Calu3 (cell line): ENCODE results near the gene BMP10. TPM values are rescaled to one million over a fixed set of nuclear protein-coding genes. Genes with fewer than 3 reads are reported as not detected.

Experiments
- Bru-seq: library from RNA; stranded (reverse); fragments of 400-500 nt; gene quantifications from one replicate; lab custom pipeline; 2021; lab: Mats Ljungman, UMichigan
- BruChase-seq, 2 experiments: library from RNA; stranded (reverse); fragments of 400-500 nt; gene quantifications; one replicate each; lab custom pipeline; 2021; lab: Mats Ljungman, UMichigan
- BruUV-seq: library from RNA; stranded (reverse); fragments of 400-500 nt; replicated peaks from 2 replicates; lab custom pipeline; 2021; lab: Mats Ljungman, UMichigan
- CTCF ChIA-PET: fragments of 300-600 bp; sonication (Branson Sonifier 250); formaldehyde crosslinking; loops from one replicate; lab custom pipeline; 2022; ENCODE audit warnings: antibody characterized with exemption; lab: Charles Lee
- DNase-seq: peaks from one replicate; pipeline ENCODE4 v3.0.0; 2022
- H3K27ac Mint-ChIP-seq: one replicate; pipeline ENCODE4 v1.8.0; 2022; ENCODE audit warnings: mixed read lengths; ENCODE audit not compliant: unreplicated experiment
- H3K27me3 Mint-ChIP-seq: one replicate; pipeline ENCODE4 v1.8.0; 2022; ENCODE audit warnings: mixed read lengths; ENCODE audit not compliant: unreplicated experiment
- H3K36me3 Mint-ChIP-seq: one replicate; pipeline ENCODE4 v1.8.0; 2022; ENCODE audit warnings: mild to moderate bottlenecking, moderate library complexity, mixed read lengths; ENCODE audit not compliant: insufficient read depth, unreplicated experiment
- H3K4me1 Mint-ChIP-seq: one replicate; pipeline ENCODE4 v1.8.0; 2022; ENCODE audit warnings: mild to moderate bottlenecking, low read depth, mixed read lengths; ENCODE audit not compliant: unreplicated experiment
- H3K4me3 Mint-ChIP-seq: one replicate; pipeline ENCODE4 v1.8.0; 2022; ENCODE audit warnings: mild to moderate bottlenecking, low read depth, moderate library complexity, mixed read lengths; ENCODE audit not compliant: unreplicated experiment
- H3K9me3 Mint-ChIP-seq: one replicate; pipeline ENCODE4 v1.8.0; 2022; ENCODE audit warnings: low read depth, mixed read lengths; ENCODE audit not compliant: unreplicated experiment
- CTCF ChIP-seq: fragments of 200-600 bp; IDR thresholded peaks from one replicate; pipeline ENCODE4 v1.8.0; 2022; ENCODE audit warnings: antibody characterized with exemption; ENCODE audit not compliant: unreplicated experiment
- intact Hi-C: fragments of 100-400 bp; cut with micrococcal nuclease; formaldehyde crosslinking; loops from one replicate; pipeline ENCODE4 v1.10.0; 2022; ENCODE audit not compliant: unreplicated experiment
- long read RNA-seq: library from polyadenylated mRNA; stranded (forward); transcript quantifications from one replicate; pipeline ENCODE4 v2.0.0, GENCODE V29; 2022
- total RNA-seq: library from RNA; stranded (reverse); gene quantifications from 2 replicates; pipeline ENCODE4 v1.2.3, GENCODE V29; 2022

BMP10 gene
- total RNA-seq = not detected in 2 replicates
- not detected for Bru-seq, nascent RNA
- BruChase-seq, experiment 1, labeled RNA remaining after a 6-hour chase = not detected
- BruChase-seq, experiment 2, labeled RNA remaining after a 2-hour chase = not detected
- long read RNA-seq = 0 reads

- BruUV-seq = no TSS peak
- no peak within 1 kb of the TSS for H3K27ac Mint-ChIP-seq
- no peak for TF ChIP-seq CTCF
- DNase-seq = no peak
- CTCF ChIA-PET = no interaction called here
- H3K36me3 Mint-ChIP-seq = no peaks in the 10 kb centered on the region
- H3K9me3 Mint-ChIP-seq = no peaks in the 10 kb centered on the region
- H3K4me1 Mint-ChIP-seq = no peaks in the 10 kb centered on the region
- H3K4me3 Mint-ChIP-seq = no peak within 1 kb of the TSS
- peaks cover 60% of the 10 kb centered on the region for H3K27me3 Mint-ChIP-seq
- intact Hi-C loops = no loop called here
These were observed at the start of gene BMP10 for GRCh38 chr2:68871159-68871764. Gene BMP10, minus strand, starts transcription at chr2:68871397. Its CDS starts 39 bp downstream, at chr2:68871358.

- intact Hi-C loops = no loop called here
- BruUV-seq = no TSS peak
- Mint-ChIP-seq H3K4me1 (peaks cover 27% of the 10 kb centered on the region), H3K36me3 (no peaks in the 10 kb centered on the region), H3K27ac (peak overlapping the region; percentile 61), H3K4me3 (no peak overlapping the region), H3K9me3 (no peaks in the 10 kb centered on the region), H3K27me3 (no peaks in the 10 kb centered on the region)
- no peak for TF ChIP-seq CTCF
- DNase-seq = no peak
- CTCF ChIA-PET = interaction anchor here (1.0 to 2.6 kb wide), 3 partner anchors 12 to 211 kb away, joined by 3 to 9 read pairs (median 7); no protein-coding TSS in a partner anchor
These were observed 49.4 kb upstream of the BMP10 start for GRCh38 chr2:68920481-68921170.

- BruUV-seq = no TSS peak
- Mint-ChIP-seq H3K4me3 (no peak overlapping the region), H3K4me1 (peaks cover 27% of the 10 kb centered on the region), H3K27me3 (no peaks in the 10 kb centered on the region), H3K27ac (no peak overlapping the region), H3K9me3 (no peaks in the 10 kb centered on the region), H3K36me3 (no peaks in the 10 kb centered on the region)
- no peak for DNase-seq
- TF ChIP-seq CTCF = no peak
- intact Hi-C loops = no loop called here
- CTCF ChIA-PET = no interaction called here
These were observed 47.3 kb upstream of the BMP10 start for GRCh38 chr2:68918497-68918896.

- no peak overlapping the region for H3K27ac Mint-ChIP-seq
- H3K4me3 Mint-ChIP-seq = no peak overlapping the region
- no TSS peak for BruUV-seq
- H3K36me3 Mint-ChIP-seq = no peaks in the 10 kb centered on the region
- no peaks in the 10 kb centered on the region for H3K9me3 Mint-ChIP-seq
- H3K4me1 Mint-ChIP-seq = peaks cover 26% of the 10 kb centered on the region
- CTCF ChIA-PET = no interaction called here
- DNase-seq = no peak
- no peaks in the 10 kb centered on the region for H3K27me3 Mint-ChIP-seq
- intact Hi-C loops = no loop called here
- no peak for TF ChIP-seq CTCF
These were observed 46.0 kb upstream of the BMP10 start for GRCh38 chr2:68917034-68917718.
